Measurements from ENCODE around the gene ETNK2.

ETNK2 gene

GRCh38 chr1:204155881-204156280, 4.0 kb upstream of the ETNK2 start:
- no peak for DNase-seq (ENCODE audit: low read depth)
- H3K4me3 ChIP-seq (ENCODE audit: low read depth, low read length), result no peak overlapping the region
- TF ChIP-seq, protein P1, sequence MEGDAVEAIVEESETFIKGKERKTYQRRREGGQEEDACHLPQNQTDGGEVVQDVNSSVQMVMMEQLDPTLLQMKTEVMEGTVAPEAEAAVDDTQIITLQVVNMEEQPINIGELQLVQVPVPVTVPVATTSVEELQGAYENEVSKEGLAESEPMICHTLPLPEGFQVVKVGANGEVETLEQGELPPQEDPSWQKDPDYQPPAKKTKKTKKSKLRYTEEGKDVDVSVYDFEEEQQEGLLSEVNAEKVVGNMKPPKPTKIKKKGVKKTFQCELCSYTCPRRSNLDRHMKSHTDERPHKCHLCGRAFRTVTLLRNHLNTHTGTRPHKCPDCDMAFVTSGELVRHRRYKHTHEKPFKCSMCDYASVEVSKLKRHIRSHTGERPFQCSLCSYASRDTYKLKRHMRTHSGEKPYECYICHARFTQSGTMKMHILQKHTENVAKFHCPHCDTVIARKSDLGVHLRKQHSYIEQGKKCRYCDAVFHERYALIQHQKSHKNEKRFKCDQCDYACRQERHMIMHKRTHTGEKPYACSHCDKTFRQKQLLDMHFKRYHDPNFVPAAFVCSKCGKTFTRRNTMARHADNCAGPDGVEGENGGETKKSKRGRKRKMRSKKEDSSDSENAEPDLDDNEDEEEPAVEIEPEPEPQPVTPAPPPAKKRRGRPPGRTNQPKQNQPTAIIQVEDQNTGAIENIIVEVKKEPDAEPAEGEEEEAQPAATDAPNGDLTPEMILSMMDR (IDR thresholded peaks at IDR 0.05; ENCODE audit: insufficient read depth, low read depth, low read length, missing control alignments), result no peak

- no peak for DNase-seq (ENCODE audit: low read depth)
- TF ChIP-seq, protein P1 (IDR thresholded peaks at IDR 0.05; ENCODE audit: insufficient read depth, low read depth, low read length, missing control alignments), result no peak
- H3K4me3 ChIP-seq (ENCODE audit: low read depth, low read length), result no peak overlapping the region
Observed at GRCh38 chr1:204154568-204155255, 2.9 kb upstream of the ETNK2 start.

- H3K4me3 ChIP-seq (ENCODE audit: low read depth, low read length), result no peak overlapping the region
- TF ChIP-seq, protein P1 (IDR thresholded peaks at IDR 0.05; ENCODE audit: insufficient read depth, low read depth, low read length, missing control alignments), result no peak
- DNase-seq (ENCODE audit: low read depth), result no peak
Observed at GRCh38 chr1:204153667-204154066, 1.8 kb upstream of the ETNK2 start.

DNA sequence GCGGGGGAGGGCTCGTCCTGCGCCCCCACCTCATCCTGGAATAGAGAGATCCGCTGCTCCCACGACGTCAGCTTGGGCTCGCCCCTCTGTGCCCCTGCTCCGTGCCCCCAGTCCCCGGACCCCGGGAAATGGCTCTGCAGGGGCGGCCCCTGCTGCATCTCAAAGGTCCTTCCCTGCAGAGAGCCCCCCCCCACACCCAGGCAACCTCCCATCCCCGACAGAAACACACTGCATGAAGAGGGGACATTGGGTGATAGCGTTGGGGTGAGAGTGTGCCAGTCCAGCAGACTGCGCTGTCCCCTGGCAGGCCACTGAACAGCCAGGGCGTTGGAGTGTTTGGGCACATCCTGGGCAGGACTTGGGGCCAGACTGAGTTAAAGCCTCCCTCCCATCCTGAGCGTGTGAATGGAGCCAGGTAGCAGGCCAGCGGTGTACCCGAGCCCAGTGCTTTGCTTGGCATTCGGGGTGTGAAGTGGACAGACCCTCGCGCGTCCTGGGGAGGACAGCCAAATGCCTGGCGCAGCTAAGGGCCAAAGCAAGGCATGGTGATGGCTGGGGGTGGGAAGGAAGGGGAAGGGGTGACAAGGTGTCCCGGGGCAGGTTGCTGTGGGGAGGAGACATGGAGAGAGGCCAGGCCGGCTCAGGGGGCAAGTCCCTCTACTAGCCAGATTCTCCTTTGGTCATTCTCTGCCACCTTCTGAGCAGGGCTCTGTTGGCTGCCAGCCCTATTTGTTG, 633 bp upstream of the ETNK2 start:
- TF ChIP-seq, protein P1 (IDR thresholded peaks at IDR 0.05; ENCODE audit: insufficient read depth, low read depth, low read length, missing control alignments), result no peak
- no peak overlapping the region for H3K4me3 ChIP-seq (ENCODE audit: low read depth, low read length)
- DNase-seq (ENCODE audit: low read depth), result no peak

DNA sequence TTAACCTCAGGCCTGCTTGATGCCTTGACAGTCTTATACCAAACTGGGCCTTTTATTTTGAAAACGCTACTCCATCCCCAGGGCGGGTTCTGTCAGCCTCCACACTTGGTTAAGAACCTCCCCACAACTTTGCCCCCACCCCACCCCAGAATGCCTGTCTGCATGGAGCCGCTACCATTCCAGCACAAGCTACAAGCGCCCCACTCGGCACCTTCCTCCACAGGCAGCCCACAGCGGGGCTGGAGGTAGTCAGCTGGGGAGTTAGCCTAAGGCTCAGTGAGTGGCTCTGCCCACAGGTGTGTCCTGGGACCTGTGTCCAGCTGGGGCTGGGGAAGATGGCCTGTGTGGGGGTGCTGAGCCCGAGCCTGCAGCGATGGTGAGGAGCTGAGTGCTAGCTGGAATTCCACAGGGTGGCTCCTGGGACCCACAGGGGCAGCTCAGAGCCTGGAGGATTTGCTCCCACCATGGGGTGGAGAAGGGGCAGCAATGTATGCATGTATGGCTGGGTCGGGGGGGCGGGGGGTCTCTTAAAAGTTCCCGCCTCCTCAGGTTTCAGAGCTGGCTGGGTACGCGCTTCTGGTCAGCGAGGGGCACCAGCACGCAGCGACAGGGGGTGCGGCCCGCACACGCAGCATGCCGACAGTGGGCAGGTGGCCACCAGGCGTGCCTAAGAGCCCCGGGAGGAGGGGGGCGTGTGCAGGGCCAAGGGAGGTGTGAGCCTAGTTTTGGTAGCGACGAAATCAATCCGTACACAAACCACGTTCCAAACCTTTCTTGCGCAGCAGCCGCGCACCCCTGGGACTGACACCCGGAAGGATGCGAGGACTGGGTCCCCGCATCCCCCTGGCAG, 917 bp downstream of the ETNK2 start:
- TF ChIP-seq, protein P1 (IDR thresholded peaks at IDR 0.05; ENCODE audit: insufficient read depth, low read depth, low read length, missing control alignments), result no peak
- DNase-seq (ENCODE audit: low read depth), result no peak
- no peak overlapping the region for H3K4me3 ChIP-seq (ENCODE audit: low read depth, low read length)

DNA sequence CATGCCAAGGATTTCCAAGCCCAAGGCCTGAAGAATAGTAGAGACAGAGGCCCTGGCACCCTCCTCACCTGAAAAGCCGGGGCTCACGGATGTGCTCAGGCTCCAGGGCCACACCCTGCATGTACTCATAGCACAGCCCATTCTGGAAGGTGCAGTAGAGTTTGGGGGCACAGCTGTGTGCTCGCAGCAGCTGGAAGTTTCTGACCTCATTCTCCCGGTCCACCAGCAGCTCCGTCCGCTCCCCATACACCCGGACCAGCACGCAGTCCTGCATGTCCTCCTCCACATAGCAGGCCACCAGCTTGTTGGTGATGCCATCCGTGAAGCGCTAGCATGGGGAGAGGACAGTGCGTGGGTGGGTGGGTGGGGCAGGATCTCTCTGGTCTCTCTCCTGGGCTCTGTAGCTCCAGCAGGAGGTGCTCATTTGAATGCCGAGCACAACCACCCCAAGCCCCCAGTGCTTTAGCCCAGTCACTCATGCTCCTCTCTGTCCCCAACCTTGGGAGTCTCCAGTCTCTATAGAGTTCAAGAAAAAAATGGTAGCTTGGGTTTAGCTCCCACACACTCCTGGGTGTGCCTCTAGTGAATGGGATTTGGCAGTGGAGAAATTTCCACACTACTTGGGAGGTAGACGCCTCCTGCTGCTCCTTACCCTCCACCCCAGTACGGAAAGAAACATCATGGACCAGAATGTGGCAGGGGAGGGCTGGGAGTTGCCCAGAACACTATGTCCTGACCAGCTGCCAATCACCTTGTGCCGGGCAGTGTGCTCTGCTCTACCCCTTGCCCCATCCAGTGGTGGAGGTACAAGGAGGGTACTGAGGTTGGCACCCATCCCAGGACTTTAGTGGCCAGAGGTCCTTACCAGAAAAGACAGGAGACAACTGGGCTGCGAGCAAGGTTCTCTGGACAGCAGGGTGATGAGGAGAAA, 1.9 kb downstream of the ETNK2 start:
- no peak overlapping the region for H3K4me3 ChIP-seq (ENCODE audit: low read depth, low read length)
- TF ChIP-seq, protein P1 (IDR thresholded peaks at IDR 0.05; ENCODE audit: insufficient read depth, low read depth, low read length, missing control alignments), result no peak
- no peak for DNase-seq (ENCODE audit: low read depth)
